Measurements from ENCODE around the gene C11orf54.

GRCh38 chr11:93773601-93774200, 32.2 kb downstream of the C11orf54 start:
- TF ChIP-seq CTCF (conservative IDR thresholded peaks at IDR 0.05 in 1 of 2, IDR thresholded peaks at IDR 0.05 in 1 of 2; ENCODE audit: low read depth in 1 of 2, low read length in 2 of 2) (no peak), EZH2 (IDR thresholded peaks at IDR 0.05; ENCODE audit: low read length, missing control alignments) (no peak)
